ENCODE measurements around the gene NXT1.

The NXT1 gene

DNA sequence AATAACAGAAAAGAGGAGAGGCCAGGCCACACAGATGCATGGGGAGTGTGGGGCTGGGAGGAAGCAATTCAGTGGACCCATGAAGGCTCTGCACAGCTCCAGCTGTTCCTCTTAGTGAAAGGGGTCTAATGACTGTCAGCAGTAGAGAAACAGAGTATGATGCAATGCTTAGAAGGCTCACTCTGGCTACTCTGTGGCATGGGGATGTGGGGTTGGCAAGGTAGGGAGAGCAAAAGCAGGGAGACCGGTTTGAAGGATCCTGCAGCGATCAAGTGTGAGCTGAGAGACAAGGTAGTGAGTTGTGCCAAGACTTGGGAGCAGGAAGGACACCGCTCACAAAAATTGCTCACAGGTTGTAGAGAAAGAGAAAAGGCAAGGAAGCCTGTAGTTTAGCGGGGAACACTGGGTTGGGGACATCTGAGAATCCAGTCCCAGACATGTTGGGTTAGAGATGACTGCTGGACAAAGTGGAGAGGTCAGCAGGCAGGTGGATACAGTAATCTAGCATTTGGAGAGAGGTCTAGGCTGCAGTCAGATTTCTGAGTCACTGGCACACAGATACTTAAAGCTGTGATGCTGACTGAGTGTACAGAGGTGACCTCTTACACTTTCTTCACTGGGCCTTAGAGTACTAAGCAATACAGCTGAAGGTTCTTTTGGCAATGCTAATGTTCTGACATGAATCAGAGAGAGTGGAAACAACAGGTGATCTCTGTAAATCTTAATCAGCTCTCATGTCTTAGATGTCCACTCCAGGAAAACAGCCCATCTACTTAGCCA lies 43.6 kb downstream of the NXT1 start:
- no peak for DNase-seq

DNA sequence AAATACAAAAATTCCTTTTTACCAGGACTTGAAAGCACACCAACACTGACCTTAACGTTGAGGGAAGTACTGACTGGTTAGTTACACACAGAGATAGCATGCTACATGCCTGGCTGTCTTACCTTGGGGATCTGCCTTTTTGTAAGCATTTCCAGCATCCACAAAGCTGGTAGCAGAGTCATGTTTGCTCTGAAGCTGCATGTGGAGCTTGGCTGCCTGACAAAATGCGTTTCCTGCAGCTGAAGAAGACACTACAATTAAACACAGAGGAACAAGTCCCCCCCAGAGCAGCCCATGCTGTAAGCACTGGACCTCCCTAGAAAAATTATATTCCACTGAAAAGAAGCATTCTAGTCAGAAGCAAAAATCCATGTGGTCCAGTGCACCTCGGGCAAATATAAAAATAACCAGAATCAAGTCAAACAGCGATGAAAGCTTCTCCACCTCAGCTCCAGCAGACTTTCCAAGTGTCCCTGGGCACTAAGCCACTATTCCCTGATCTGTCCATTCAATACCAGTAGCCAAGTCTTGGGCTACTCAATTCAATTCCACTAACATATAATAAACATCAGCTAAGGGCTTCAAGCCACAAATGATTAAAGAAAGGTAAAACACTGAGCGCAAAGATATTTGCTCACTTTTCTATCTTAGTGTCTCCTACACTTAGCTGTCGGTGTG lies 46.5 kb downstream of the NXT1 start:
- peak; percentile 77 for DNase-seq

DNA sequence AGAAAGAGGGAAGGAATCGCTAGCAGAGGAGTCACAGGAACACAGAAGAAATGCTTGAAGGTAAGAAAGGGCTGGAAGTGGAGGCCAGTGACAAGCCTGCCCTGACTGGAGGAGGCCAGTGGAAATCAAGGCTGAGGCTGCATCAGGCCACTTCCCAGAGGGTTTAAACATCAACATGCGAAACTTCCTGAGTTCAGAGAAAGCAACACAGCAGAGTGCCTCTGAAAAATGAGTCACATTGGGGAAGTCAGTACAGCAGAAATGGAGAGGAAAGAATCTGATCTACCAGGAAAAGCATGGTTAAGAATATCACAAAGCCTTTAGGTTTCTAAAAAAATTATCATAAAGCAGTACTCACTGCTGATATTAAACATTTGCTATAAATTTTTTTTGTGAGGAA lies 47.4 kb downstream of the NXT1 start:
- DNase-seq: no peak

DNA sequence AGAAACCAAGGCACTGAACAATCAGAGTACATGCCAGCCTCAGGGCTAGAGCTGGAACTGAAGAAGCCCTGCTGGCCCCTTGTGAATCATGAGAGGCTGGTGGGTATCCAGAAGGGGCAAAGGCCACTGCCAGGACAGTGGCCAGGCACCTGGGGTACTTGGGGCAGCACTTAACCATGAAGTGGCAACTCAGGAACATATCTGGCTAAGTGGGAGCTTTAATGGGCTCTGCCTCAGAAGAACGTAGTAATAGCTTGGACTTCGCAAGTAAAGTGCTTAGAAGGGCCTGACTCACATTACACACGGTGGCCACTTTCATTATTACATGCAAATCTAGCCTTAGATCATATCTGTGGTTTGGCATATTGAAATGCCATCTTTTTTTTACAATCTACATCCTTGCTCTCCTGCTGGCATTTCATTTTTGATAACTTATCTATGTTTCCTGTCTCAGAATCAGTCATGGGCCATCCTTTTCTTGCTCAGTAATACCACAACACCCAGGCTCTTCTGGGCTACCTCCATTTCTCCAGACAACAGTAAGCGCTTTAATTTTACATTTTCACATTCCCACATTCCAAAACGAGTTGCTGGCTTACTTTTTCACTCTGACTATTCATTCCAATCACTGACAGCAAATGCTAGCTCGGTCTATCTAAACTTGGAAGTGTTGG lies 49.1 kb downstream of the NXT1 start:
- DNase-seq: no peak

DNA sequence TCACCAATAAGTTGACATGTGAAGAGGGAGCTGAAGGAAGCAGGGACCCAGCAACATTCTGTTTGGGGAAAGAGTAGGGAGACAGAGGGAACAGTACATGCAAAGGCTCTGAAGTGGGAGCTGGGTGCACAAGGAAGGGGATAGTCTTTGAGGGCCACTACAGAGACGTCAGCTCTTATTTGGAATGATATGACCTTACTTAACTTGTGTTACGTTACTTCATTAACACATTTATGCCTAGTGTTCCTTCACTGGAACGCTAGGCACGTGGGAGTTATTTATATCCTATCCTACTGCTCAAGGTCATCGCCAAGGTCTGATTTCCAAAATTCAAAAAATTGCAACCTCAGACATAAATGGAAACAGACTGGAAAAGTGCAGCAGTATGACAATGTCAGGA lies 50.5 kb downstream of the NXT1 start:
- no peak for DNase-seq

DNA sequence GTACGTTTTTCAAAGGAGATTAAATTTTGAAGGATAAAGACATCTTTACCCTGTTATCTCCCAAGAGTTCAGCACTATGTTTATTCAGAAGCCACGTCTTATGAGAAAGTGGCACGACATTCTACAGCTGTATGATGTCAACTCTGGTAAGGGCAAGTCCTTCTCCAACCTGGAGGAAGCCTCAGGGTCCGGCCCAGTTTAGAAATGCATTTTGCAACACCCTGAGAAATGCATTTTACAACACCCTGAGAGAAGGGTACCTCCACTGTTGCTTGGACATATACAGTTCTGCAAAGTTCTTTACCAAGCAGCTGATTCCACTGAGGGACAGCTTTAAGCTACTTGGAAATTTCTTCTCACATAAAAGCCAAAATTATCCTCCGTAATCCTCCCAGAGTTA lies 53.2 kb downstream of the NXT1 start:
- DNase-seq: no peak

DNA sequence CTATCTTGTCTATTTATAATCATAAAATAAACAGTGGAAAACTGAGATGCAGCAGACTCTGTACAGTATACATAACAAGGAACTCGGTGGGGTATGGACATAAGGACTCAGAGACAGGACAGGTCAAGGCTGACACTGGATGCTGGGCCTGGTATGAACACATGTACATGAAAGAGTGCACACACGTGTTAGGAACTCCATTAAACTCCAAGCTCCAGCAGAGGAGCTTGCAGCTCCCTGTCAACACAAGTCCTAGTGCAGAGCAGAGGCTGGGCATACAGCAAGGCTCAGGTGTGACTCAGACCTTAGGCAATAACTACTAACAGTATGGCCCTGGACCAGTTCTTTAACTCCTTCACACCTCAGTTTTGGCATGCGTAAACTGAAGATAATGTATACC lies 53.6 kb downstream of the NXT1 start:
- no peak for DNase-seq

Measured in NCI-H69 (cell line).